ENCODE measurements around the gene ULK1. TPM values are rescaled to one million over a fixed set of nuclear protein-coding genes. Genes with fewer than 3 reads are reported as not detected.

Gene ULK1
- 10 to 100 TPM; 23.3 to 71.7 (median 43.1) TPM for total RNA-seq
- polyA plus RNA-seq: 100 to 1,000 TPM in 1 of 2 donors, 10 to 100 TPM in 1; 74.4 to 106 TPM

- 0 to 1% methylated on average over 10 to 64 of the region's 64 CpGs for WGBS, 2 donors
- H3K9me3 ChIP-seq: no peaks in the 10 kb centered on the region
- intact Hi-C loops (cut with DNase I): no loop called here
These were observed at the start of gene ULK1 for GRCh38 chr12:131894313-131894860. ULK1 (plus strand) TSS chr12:131894622; CDS start chr12:131895002, 380 bp downstream.

GRCh38 chr12:131844656-131845055, 49.8 kb upstream of the ULK1 start:
- H3K4me1 ChIP-seq: no peaks in the 10 kb centered on the region
- H3K27me3 ChIP-seq: no peaks in the 10 kb centered on the region
- DNase-seq (peak in 1 of 6 donors; percentile 64), FAIRE-seq (no peak), ATAC-seq (no peak)
- H3K36me3 ChIP-seq: no peaks in the 10 kb centered on the region
- 86 to 89% methylated on average over 25 of the region's 25 CpGs for WGBS, 2 donors
- intact Hi-C loops (cut with DNase I): no loop called here
- no peaks in the 10 kb centered on the region for H3K9me3 ChIP-seq
- TF ChIP-seq, protein P1, sequence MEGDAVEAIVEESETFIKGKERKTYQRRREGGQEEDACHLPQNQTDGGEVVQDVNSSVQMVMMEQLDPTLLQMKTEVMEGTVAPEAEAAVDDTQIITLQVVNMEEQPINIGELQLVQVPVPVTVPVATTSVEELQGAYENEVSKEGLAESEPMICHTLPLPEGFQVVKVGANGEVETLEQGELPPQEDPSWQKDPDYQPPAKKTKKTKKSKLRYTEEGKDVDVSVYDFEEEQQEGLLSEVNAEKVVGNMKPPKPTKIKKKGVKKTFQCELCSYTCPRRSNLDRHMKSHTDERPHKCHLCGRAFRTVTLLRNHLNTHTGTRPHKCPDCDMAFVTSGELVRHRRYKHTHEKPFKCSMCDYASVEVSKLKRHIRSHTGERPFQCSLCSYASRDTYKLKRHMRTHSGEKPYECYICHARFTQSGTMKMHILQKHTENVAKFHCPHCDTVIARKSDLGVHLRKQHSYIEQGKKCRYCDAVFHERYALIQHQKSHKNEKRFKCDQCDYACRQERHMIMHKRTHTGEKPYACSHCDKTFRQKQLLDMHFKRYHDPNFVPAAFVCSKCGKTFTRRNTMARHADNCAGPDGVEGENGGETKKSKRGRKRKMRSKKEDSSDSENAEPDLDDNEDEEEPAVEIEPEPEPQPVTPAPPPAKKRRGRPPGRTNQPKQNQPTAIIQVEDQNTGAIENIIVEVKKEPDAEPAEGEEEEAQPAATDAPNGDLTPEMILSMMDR (IDR thresholded peaks at IDR 0.05): no peak
- no peak overlapping the region for H3K27ac ChIP-seq
- no peak overlapping the region for H3K4me3 ChIP-seq

More at GRCh38 chr12:131894313-131894860, at the start of gene ULK1:
- no peak for FAIRE-seq
- Histone ChIP-seq H3K27me3 (no peaks in the 10 kb centered on the region), H3K4me1 (peaks cover 5 to 12% (median 7%) of the 10 kb centered on the region in 3 donors), H3K4me3 (peak within 1 kb of the TSS; percentile 31 to 57 (median 47)), H3K27ac (peak within 1 kb of the TSS; percentile 97 to 100 (median 99)), H3K36me3 (no peaks in the 10 kb centered on the region)
- peak; percentile 41 to 71 (median 56) for ATAC-seq
- DNase-seq: peak; percentile 90 to 98 (median 96)
- TF ChIP-seq, protein P1 (IDR thresholded peaks at IDR 0.05): no peak

- FAIRE-seq (no peak), DNase-seq (peak in 1 of 6 donors; percentile 64)
These were observed 49.3 kb upstream of the ULK1 start for GRCh38 chr12:131845121-131845520.

DNA sequence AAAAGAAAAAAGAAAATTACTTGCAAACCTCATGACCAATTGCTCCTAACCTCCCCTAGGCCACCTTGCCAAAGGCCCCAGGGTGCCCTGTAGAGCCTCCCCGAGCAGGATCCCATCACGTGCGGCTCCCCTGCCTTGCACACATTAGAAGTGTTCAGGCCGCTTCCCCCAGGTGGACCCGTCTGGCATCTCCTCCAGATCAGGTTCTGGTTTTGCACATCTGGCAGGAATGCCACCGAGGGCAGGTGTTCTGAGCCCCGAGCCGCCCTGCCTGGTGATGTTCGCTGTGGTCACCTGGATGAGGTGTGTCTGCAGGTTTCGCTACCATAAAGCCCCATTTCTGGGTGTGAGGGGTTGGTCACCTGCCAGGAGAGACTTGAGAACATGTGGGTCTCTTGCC, 47.0 kb upstream of the ULK1 start:
- H3K27ac ChIP-seq: no peak overlapping the region
- WGBS, 2 donors: 74 to 85% methylated on average over 10 of the region's 10 CpGs
- no peaks in the 10 kb centered on the region for H3K27me3 ChIP-seq
- intact Hi-C loops (cut with DNase I): no loop called here
- DNase-seq (peak in 2 of 6 donors; percentile 49 to 55), FAIRE-seq (no peak), ATAC-seq (no peak)
- TF ChIP-seq, protein P1 (IDR thresholded peaks at IDR 0.05): no peak
- no peaks in the 10 kb centered on the region for H3K4me1 ChIP-seq
- H3K9me3 ChIP-seq: no peaks in the 10 kb centered on the region
- no peak overlapping the region for H3K4me3 ChIP-seq
- no peaks in the 10 kb centered on the region for H3K36me3 ChIP-seq

More at GRCh38 chr12:131845121-131845520, 49.3 kb upstream of the ULK1 start:
- H3K4me1 ChIP-seq: no peaks in the 10 kb centered on the region
- no peak overlapping the region for H3K4me3 ChIP-seq
- TF ChIP-seq, protein P1 (IDR thresholded peaks at IDR 0.05): no peak
- H3K27me3 ChIP-seq: no peaks in the 10 kb centered on the region
- WGBS, 2 donors: 80 to 94% methylated on average over 29 of the region's 29 CpGs
- no peak overlapping the region for H3K27ac ChIP-seq
- no peaks in the 10 kb centered on the region for H3K9me3 ChIP-seq
- no peaks in the 10 kb centered on the region for H3K36me3 ChIP-seq
- ATAC-seq: no peak
- intact Hi-C loops (cut with DNase I): no loop called here

- 73 to 85% methylated on average over 24 of the region's 24 CpGs for WGBS, 2 donors
- TF ChIP-seq, protein P1 (IDR thresholded peaks at IDR 0.05): no peak
- Histone ChIP-seq H3K27me3 (no peaks in the 10 kb centered on the region), H3K4me1 (no peaks in the 10 kb centered on the region), H3K4me3 (no peak overlapping the region), H3K36me3 (no peaks in the 10 kb centered on the region), H3K27ac (no peak overlapping the region), H3K9me3 (no peaks in the 10 kb centered on the region)
- no peak for ATAC-seq
- FAIRE-seq: no peak
- intact Hi-C loops (cut with DNase I): no loop called here
- no peak for DNase-seq
These were observed 45.7 kb upstream of the ULK1 start for GRCh38 chr12:131848753-131849152.

Data from pancreas (tissue), 10 donors.